Measurements from ENCODE around the gene THBS2.

- TF ChIP-seq SP1 (IDR thresholded peaks at IDR 0.05): no peak
- no peak for TF ChIP-seq LEF1 (IDR thresholded peaks at IDR 0.05; ENCODE audit: borderline replicate concordance)
- TF ChIP-seq FOXM1 (IDR thresholded peaks at IDR 0.05; ENCODE audit: borderline replicate concordance): no peak
- TF ChIP-seq ARNT (IDR thresholded peaks at IDR 0.05): no peak
- TF ChIP-seq CTBP1 (IDR thresholded peaks at IDR 0.05; ENCODE audit: borderline replicate concordance): no peak
- TF ChIP-seq FOXK2 (IDR thresholded peaks at IDR 0.05): no peak
- TF ChIP-seq SUZ12 (IDR thresholded peaks at IDR 0.05): no peak
- TF ChIP-seq TARDBP (IDR thresholded peaks at IDR 0.05): no peak
- TF ChIP-seq ELF4 (IDR thresholded peaks at IDR 0.05): no peak
- no peak for TF ChIP-seq HDGF (IDR thresholded peaks at IDR 0.05; ENCODE audit: borderline replicate concordance)
Measured at GRCh38 chr6:169176361-169176991, 77.2 kb downstream of the THBS2 start.

All from HEK293T (cell line).